ENCODE data around the gene CPSF6.
"Not testable (repeated sequence)": the region's sequence is repeated elsewhere in the genome, so short reads cannot be mapped to it uniquely, and the experiment has no call there.

The CPSF6 gene, protein sequence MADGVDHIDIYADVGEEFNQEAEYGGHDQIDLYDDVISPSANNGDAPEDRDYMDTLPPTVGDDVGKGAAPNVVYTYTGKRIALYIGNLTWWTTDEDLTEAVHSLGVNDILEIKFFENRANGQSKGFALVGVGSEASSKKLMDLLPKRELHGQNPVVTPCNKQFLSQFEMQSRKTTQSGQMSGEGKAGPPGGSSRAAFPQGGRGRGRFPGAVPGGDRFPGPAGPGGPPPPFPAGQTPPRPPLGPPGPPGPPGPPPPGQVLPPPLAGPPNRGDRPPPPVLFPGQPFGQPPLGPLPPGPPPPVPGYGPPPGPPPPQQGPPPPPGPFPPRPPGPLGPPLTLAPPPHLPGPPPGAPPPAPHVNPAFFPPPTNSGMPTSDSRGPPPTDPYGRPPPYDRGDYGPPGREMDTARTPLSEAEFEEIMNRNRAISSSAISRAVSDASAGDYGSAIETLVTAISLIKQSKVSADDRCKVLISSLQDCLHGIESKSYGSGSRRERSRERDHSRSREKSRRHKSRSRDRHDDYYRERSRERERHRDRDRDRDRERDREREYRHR

GRCh38 chr12:69239352-69239921 is at the start of gene CPSF6:
Gene CPSF6 (plus strand): TSS chr12:69239569. CDS start chr12:69239647, 78 bp downstream.
- peak; percentile 93 for DNase-seq (ENCODE audit: low read depth, low spot score)

- no peak for DNase-seq (ENCODE audit: low read depth, low spot score)
Observed at GRCh38 chr12:69196302-69197288, 42.8 kb upstream of the CPSF6 start.

GRCh38 chr12:69199976-69200375 is 39.4 kb upstream of the CPSF6 start:
- not testable (repeated sequence) for DNase-seq (ENCODE audit: low read depth, low spot score)

- no peak for DNase-seq (ENCODE audit: low read depth, low spot score)
Observed at GRCh38 chr12:69204191-69204590, 35.2 kb upstream of the CPSF6 start.

- no peak for DNase-seq (ENCODE audit: low read depth, low spot score)
Observed at GRCh38 chr12:69210661-69211060, 28.7 kb upstream of the CPSF6 start.

- no peak for DNase-seq (ENCODE audit: low read depth, low spot score)
Observed at GRCh38 chr12:69211160-69211559, 28.2 kb upstream of the CPSF6 start.

- no peak for DNase-seq (ENCODE audit: low read depth, low spot score)
Observed at GRCh38 chr12:69214169-69214568, 25.2 kb upstream of the CPSF6 start.

DNA sequence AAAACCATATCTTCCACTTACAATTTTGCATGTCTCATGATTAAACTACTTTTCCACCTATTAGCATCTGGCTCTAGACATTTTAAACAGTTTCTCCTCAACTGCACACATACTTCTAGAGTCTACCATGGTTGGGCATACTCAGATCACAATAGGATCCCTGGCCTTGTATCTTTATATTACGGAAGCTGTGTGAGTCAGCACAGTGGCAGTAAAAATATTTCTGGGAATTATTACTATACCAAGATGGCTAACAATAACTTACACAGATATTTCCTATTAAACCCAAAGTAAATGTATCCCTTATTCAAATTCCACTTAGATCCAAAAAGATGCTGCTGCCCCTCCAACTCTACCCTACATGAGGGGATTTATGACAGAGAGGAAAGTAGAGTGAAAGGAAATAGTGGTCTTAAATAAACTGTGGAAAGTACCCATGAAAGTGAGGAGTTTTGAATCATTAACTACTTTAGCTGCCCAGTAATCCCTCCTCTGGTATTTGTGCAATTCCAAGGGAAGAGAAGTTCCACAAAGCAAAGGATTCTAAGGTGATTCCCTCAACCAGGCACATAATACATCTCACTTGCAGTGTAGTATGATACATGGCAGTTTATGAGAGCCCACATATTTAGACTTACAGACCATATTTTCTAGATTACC is 14.0 kb upstream of the CPSF6 start:
- DNase-seq (ENCODE audit: low read depth, low spot score), result no peak

- DNase-seq (ENCODE audit: low read depth, low spot score), result no peak
Observed at GRCh38 chr12:69231479-69231878, 7.9 kb upstream of the CPSF6 start.

DNA sequence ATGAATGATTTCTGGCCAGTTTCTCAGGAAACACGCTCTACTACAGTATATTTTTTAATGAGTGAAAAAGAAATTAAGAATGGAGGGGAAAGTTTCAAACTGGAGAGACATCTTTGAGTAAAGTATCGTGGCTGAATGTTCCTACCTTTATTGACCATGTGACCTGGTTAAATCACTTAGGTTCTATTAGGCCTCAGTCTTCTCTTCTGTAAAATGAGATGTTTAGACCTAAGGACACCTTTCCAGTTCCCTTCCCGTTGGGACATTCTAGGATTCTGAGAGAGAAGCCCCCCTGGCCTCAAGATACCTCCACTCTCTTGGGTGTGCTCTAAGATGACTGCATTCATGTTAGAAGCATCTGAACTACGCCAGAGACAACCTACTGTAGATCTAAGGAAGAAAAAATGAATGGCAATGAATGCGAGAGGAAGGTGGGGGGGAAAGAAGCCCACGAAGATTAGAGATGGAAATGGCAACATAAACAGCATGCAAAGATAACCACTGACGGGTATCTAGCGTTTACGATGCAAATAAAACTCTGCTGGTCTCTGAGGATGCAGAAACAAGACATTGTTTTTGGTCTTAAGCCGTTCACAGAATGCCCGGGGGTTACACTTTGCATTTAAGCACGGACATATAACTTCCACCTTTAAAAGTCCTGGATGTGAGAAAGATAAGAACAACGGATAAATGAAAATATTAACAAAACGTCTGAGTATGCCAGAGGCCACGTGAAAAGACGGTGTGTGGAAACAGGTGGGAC is 599 bp upstream of the CPSF6 start:
- no peak for DNase-seq (ENCODE audit: low read depth, low spot score)

GRCh38 chr12:69239922-69240630 is 707 bp downstream of the CPSF6 start:
- peak; percentile 59 for DNase-seq (ENCODE audit: low read depth, low spot score)

DNA sequence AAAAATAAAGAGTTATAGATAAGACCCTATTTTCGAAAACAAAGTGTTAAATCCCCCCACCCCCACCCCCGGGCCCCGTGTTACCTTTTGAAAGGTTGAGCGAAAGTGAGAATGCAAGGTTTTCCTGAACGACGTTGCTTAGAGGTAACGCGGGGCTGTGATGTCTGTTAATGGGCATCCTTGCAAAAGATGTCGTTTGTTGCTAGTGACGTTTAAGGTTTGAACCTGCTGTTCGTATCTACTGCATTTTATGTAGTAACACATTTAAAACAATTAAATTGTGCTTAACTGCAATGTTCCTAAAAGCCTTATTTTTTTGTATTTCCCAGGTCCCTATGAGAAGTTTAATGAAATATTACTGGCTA is 1.2 kb downstream of the CPSF6 start:
- DNase-seq (ENCODE audit: low read depth, low spot score), result no peak

DNA sequence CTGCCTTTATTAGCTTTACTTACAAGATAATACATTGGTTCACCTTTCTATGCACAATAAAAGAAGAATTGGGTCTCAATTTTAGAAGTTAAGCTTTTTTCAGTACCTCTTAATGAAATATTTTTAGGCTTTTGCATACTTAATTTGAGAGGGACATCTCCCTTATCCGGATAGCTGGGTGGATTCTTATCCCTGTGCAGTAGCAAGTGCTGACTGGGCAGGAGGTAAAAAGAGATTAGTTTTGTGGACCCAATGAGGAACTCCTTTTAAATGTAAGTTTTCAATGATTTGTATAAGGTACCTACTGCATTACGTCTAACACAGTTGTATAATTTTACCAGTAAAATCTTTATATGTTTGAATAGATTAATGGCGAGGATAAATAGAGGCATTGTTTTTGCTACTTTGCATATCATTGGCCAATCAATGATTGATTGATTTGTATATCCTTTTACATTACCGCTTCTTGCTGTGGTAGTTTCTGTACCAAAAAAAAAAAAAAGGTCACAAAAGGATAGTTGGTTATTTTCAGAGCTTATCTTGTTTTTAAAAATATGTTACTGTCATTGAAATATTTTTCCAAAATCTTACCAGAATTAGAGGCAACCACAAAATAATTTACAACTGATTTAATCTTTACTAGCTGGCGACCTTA is 2.2 kb downstream of the CPSF6 start:
- DNase-seq (ENCODE audit: low read depth, low spot score), result no peak

DNA sequence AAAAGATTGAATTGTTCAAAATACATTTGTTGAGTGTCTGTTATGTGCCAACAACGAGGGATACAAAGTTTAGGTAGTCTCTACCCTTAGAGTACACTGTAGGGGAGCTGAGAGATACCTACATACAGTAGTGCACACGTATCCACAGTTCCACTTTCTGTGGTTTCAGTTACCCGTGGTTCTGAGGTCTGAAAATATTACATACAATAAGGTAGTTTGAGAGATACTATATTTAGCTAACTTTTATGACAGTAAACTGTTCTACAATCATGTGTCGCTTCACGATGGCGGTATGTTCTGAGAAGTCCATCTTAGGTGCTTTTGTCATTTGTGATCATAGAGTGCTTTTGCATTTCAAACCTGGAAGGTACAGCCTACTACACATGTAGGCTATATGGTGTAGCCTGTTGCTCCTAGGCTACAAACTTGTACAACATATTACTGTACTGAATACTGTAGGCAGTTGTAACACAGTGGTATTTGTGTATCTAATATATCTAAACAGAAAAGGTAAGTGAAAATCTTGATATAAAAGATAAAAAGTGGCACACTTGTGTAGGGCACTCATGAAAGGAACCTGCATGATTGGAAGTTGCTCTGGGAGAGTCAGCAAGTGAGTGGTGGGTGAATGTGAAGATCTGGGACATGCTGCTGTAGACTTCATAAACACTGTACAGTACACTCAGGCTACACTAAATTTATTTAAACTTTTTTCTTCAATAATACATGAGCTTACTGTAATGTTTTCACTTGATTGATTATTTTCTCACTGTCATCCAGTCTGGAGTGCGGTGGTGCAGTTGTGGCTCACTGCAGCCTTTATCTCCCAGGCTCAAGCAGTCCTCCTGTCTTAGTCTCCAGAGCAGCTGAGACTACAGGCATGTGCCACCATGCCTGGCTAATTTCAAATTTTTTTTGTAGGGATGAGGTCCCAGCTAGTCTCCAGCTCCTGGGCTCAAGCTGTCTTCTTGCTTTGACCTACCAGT is 4.0 kb downstream of the CPSF6 start:
- DNase-seq (ENCODE audit: low read depth, low spot score), result no peak

GRCh38 chr12:69247268-69248018 is 8.1 kb downstream of the CPSF6 start:
- no peak for DNase-seq (ENCODE audit: low read depth, low spot score)

DNA sequence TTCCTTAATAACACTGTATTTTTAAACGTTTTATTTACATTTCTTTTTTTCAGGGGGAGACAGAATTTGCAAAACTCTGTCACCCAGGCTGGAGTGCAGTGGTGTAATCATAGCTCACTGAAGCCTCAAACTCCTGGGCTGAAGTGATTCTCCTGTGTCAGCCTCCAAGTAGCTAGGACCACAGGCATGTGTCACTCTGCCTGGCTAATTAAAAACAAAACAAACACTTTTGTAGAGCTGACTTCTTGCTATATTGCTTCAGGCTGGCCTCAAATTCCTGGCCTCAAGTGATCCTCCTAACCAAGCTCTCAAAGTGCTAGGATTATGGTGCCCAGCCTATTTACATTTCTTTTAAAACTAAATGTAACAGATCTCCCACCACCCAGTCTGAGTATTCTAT is 12.7 kb downstream of the CPSF6 start:
- peak; percentile 33 for DNase-seq (ENCODE audit: low read depth, low spot score)

GRCh38 chr12:69254046-69254445 is 14.7 kb downstream of the CPSF6 start:
- no peak for DNase-seq (ENCODE audit: low read depth, low spot score)
